Tibial nerve (tissue), 4 donors: ENCODE results near the gene CALB2.

Experiments used
- EP300 ChIP-seq, 2 donors: sonication (generic); formaldehyde crosslinking; IDR thresholded peaks; one replicate each; pipeline ENCODE4 v1.6.1; 2017; ENCODE audit warnings: antibody characterized with exemption in 2 of 2, mild to moderate bottlenecking in 1 of 2
- TF ChIP-seq, protein P1 (sequence below), 5 experiments: fragments of 200-600 bp in 3 of 5; fragments of 450-650 bp in 2 of 5; sonication (generic) in 3 of 5; IDR thresholded peaks; one replicate each; pipeline ENCODE4 v1.5.1; 2016 to 2019; ENCODE audit warnings: antibody characterized with exemption in 5 of 5, mild to moderate bottlenecking in 3 of 5, moderate library complexity in 2 of 5

DNA sequence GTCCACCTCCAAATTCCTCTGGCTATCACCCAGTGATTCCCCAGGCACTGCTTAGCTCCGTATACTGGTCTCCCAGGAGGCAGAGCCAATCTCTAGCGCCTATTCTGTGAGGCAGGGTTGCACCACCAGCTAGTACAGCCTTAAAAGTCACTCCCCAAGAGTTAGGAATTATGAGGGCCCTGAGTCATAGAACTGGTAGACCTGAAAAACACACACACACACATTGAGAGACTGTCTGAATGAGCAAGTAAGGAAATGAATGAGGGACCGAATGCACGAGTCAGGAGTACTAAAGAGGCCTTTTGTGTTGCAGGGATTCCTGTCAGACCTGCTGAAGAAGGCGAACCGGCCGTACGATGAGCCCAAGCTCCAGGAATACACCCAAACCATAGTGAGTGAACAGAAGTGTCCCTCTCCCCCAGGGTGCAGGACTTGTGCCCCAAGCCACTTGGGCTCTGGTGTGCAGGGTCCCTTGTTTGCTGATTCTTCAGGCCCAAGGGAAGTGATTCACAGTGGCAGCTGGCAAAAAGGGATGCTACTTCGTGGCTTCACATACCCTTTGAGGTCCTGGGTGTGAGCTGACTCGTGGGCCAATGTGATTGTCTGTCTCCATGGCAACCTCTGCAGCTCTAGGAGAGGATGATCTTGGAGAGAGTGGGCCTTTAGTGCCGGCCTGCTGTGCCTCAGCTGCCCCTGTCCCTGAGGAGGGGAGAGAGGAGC, 24.7 kb downstream of the CALB2 start:
- TF ChIP-seq, protein P1, sequence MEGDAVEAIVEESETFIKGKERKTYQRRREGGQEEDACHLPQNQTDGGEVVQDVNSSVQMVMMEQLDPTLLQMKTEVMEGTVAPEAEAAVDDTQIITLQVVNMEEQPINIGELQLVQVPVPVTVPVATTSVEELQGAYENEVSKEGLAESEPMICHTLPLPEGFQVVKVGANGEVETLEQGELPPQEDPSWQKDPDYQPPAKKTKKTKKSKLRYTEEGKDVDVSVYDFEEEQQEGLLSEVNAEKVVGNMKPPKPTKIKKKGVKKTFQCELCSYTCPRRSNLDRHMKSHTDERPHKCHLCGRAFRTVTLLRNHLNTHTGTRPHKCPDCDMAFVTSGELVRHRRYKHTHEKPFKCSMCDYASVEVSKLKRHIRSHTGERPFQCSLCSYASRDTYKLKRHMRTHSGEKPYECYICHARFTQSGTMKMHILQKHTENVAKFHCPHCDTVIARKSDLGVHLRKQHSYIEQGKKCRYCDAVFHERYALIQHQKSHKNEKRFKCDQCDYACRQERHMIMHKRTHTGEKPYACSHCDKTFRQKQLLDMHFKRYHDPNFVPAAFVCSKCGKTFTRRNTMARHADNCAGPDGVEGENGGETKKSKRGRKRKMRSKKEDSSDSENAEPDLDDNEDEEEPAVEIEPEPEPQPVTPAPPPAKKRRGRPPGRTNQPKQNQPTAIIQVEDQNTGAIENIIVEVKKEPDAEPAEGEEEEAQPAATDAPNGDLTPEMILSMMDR (IDR thresholded peaks at IDR 0.05): no peak
- no peak for TF ChIP-seq EP300 (IDR thresholded peaks at IDR 0.05)
